Measurements from ENCODE around the gene CACNG5.

Gene CACNG5, protein sequence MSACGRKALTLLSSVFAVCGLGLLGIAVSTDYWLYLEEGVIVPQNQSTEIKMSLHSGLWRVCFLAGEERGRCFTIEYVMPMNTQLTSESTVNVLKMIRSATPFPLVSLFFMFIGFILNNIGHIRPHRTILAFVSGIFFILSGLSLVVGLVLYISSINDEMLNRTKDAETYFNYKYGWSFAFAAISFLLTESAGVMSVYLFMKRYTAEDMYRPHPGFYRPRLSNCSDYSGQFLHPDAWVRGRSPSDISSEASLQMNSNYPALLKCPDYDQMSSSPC

DNA sequence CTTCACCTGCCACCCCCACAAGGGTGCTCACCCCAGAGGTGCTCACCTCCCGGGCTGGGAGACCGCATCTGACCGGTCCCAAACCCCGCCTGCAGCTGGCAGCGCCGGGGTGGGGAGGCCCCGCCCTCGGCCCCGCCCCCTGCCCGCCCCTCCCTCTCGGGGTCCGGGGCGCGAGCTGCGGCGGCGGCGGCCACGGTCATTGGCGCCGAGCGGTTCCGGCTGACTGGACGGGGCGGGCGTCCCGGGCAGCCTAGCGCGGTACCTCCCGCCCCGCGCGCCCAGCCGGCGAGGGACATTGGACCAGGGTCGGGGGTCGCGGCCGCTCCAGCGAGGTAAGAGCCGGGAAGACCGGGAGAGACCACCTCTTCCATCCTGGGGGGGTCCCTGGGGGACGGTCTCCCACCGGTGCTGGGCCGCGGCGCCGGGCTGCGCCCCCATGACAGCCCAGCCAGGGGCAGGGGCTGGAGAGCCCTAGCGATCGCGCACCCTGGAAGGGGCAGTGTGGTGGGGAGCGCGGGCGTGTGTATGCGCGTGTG is at the start of gene CACNG5:
Gene CACNG5 (plus strand): TSS at position 199 of the 536 bp plus-strand sequence. CDS start 42,216 bp downstream, outside the sequence.
- DNase-seq = no peak

DNA sequence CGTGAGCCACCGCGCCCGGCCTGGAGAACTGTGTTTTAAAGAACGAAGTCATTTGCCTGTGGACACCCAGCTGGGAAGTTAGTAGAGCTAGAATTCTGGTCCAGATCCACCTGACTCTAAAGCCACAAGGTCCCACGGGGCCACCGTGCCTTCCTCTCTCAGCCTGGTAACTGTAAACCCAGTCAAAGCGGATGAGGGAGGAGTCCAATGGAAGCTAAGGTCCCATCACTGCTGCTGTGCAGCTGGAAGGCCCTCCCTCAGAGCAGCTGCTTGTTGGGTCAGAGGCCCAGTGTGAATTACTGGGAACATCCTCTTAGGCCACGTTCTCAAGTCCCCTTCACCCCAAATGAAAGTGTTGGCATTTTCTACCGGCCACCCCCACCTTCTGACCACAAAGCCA is 48.8 kb upstream of the CACNG5 start:
- DNase-seq = no peak

DNA sequence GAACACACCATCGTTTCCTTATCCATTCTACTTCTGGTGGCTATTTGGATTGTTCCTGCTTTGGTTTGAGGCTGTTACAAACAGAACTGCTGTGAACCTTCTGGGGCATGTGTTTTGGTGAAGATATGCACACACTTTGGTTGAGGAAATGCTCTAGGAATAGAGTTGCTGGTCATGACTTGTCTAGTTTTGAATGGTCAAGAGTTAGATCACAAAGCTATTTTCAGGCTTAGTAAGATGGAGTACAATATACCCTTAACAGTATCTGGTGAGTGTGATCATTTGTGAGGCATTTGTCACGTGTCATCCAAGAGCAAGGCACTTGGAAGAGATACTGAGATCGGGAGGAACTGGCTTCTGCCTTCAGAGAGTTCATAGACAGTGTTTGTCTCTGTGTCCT is 47.0 kb upstream of the CACNG5 start:
- no peak for DNase-seq

DNA sequence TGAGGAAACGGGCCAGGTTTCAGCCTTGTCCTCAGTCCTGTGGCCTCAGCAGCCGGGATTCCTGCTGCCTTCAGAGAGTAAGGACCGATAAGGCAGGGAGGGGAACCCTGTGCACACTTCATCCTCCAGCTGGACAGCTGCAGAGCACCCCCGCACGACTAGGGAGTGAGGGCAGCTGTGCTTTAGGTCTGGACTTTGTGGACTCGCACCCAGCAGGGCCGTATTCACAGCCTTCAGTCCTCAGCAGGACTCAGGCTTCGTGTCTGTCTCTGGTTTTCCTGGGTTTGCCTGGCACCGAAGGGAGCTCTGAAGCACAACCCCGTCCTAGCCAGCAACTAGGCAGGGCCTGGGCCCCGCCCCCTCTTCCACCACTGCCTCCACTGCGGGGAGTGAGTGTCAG is 45.8 kb upstream of the CACNG5 start:
- no peak for DNase-seq

DNA sequence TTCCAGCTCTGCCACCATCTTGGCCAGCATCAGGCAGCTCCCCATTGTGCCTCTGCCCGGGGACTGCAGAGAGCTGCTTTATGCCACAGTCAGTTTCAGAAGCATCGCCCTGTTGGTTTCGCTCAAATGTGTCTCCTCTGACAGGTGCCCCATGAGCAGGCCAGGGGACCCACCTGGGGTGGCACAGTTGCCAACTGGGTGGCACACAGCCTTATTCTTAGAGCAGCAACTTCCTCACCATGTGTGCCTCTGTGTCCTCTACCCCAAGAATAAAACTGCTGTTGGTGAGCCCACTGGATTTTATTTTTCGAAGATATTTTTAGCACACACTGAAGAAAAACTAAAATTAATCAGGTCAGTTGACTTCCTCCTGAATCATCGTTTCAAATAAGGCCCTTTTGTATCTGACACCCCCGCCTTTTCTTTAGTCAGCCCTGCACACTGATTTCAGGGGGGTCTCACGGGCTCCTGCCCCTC is 44.9 kb upstream of the CACNG5 start:
- no peak for DNase-seq

DNA sequence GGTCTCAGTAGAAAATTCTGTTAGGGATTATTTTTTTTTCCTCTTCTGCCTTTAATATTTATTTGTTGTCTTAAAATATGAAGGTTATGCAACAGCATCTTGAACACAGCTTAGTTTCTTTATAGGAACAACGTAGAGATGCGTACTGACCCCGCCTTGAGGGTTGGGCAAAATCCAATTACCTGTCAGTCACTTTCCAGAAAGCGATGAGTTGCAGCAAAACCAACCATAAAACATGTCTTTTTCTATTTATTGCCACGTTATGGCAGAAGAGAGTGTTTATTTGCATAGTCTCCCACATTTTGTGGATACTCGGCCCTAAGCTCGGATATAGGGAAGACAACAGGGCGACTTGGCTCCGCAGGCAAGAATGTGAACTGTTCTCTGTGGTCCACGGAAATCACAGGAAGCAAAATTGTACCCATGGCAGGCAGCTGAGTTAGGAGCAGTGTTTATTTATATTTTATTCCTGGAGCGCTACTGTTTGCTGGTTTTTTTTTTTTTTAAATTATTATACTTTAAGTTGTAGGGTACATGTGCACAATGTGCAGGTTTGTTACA is 44.3 kb upstream of the CACNG5 start:
- no peak for DNase-seq

DNA sequence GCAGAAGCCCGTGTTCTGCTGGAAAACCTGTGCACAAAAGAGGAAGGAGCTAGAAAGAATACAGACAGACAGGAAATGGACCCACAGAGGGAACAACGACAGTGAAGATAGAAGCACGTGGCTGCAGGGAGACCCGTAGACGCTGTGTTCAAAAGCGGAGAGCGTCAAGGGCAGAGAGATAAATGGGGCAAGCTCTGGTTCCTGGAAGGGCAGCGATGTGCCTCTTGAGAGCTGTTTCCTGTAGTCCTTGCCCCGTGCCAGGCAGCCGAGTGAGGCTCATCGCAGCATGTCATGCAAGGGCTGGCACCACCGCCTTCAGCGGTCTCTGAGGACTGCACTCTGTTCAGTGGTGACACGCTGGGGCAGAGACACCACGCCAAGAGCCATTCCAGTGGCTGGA is 43.6 kb upstream of the CACNG5 start:
- no peak for DNase-seq

GRCh38 chr17:66793814-66794213 is 41.1 kb upstream of the CACNG5 start:
- DNase-seq = no peak

GRCh38 chr17:66795486-66795885 is 39.4 kb upstream of the CACNG5 start:
- no peak for DNase-seq

DNA sequence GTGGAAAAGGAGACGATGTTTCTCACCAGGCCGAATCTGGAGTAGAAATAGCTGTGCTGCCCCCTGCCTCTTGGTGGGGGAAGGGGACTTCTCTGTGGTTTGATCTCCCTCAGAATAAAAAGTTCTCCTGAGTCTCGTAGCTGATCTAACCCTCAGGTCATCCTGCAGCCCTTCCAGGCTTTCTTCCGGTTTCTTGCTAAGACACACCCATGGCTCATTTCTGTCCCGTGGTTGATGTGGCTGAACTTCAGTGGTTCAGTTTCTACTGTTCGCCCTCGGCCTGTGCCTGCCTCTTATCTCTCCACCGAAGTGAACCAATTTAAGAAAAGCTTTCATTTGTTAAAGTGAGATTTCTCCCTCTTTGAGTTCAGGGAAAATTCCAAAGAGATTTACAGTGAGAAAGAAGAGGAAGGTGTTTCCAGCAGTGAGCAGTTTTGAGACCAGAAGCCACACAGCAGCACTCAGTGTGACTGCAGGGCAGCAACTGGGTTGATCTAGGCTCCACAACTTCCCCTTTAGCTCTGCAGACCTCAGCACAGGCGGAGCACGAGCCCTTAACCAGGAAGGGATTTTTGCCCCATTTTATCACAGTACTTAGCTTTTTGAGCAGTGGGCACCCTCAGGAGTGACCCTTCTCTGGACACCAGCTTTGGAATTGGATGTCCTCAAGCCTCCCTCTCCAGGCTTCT is 34.9 kb upstream of the CACNG5 start:
- DNase-seq = no peak

DNA sequence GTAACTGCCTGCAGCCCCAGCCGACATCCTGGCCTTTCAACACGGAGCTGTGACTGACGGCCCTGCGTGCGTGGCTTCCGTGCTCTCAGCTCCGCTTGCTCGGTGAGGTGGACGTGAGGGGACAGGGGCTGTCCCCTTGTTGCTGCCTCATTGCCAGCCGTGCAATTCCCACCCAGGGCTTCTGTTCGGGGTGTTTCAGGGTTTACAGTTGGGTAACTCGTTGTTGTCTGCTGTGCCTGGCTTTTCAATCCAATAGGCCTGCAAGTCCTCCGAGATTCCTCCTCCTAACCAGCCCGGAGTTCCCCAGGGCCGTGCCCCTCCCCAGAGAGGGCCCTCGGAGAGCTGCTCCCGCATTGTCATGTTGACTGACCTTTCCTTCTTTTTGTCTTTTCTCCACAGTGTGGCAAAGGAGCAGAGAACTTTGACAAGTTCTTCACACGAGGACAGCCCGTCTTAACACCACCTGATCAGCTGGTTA is 31.4 kb upstream of the CACNG5 start:
- DNase-seq = no peak

DNA sequence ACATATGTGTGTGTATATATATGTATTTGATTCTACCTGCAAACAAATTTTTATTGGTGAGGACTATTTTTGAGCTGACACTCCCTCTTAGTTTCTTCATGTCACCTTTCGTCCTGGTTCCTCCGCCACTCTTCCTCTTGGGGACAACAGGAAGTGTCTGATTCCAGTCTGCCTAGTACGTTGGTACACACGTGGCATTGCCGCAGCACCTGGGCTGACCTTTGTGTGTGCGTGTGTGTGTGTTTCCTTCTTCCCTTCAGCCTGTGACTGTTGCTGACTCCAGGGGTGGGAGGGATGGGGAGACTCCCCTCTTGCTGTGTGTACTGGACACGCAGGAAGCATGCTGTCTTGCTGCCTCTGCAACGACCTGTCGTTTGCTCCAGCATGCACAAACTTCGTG is 29.4 kb upstream of the CACNG5 start:
- DNase-seq = no peak

GRCh38 chr17:66807182-66807581 is 27.7 kb upstream of the CACNG5 start:
- DNase-seq = no peak

GRCh38 chr17:66809408-66809807 is 25.5 kb upstream of the CACNG5 start:
- DNase-seq = no peak

DNA sequence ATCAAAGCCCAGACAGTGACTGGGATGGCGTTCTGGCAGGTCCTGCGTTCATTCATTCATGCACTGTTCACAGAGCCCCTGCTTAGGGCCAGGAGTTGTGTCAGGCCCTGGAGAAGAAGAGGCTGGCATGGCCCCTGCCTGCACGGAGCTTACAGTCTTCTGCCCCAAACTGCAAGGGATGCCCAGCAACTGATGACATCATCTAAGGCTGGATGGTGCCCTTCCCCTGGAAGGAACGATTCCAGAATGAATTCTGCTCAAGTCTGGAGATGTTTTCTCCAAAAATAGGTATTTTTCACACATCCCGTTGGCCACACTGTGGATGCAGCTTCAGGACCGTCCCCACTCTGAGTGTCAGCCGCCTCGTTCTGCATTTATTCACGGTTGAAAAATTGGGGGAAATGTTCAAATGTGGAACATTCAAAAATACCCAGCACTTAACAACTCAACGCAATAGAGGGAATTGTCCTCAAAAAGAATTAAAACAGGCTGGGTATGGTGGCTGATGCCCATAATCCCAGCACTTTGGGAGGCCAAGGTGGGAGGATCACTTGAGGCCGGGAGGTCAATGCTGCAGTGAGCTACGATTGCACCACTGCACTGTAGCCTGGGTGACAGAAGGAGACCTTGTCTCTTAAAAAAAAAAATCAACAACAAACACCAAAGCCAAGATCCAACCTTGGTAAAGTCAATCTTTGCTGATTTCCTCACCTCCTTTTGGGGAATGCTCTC is 23.8 kb upstream of the CACNG5 start:
- DNase-seq = no peak

DNA sequence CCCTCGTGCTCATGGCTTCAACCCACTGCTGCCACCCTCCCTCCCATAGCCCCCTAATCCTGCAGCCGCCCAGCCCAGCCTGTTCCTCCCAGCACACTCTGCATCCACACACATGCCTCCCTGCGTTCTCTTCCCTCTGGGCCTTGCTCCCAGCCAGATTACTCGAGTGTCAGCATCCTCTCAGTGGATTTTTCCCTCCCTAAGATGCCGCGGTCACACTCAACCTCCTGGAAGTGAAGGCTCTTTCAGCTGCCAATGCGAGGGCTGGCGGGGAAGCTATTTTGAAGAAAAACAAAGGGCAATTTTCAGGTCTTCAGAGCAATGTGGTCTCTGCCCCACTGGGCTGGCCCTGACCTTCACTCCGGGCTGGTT is 23.2 kb upstream of the CACNG5 start:
- no peak for DNase-seq

- no peak for DNase-seq
Measured at GRCh38 chr17:66812571-66812970, 22.3 kb upstream of the CACNG5 start.

DNA sequence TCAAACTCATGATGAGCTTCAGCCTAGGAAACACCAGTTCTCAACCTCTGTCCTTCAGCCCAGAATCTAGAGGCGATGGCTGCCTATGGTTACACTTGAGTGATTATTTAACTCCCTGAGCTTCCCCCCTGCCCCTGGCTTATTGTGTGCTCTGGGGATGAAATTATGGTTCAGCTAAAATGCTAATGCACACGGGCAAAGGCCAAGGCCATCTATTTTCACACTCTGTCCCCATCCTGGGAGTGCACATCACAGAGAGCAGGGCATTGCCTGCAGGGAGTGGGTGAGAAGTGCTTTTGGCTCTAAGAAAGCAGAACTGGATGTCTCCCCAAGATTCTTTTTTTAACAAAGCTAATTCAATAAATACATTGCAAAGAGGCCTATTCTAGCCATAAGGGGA is 21.6 kb upstream of the CACNG5 start:
- DNase-seq = no peak

DNA sequence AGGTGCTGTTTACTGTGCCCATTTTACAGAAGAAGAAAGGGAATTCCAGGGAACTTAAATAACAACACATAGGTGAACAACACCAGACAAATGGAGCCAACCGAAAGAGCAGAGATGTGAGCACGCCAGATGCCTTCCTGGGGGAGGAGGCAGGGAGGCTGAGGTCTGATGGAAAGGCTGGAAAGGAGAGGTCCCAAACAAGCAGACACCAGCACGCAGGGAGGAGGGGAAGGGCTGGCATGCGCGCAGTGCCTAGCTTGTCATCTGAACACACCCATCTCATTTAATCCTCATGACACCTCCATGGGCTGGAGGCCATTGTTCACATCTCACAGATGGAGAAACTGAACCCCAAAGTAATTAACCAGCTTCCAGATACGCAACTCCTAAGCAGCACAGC is 20.9 kb upstream of the CACNG5 start:
- no peak for DNase-seq

DNA sequence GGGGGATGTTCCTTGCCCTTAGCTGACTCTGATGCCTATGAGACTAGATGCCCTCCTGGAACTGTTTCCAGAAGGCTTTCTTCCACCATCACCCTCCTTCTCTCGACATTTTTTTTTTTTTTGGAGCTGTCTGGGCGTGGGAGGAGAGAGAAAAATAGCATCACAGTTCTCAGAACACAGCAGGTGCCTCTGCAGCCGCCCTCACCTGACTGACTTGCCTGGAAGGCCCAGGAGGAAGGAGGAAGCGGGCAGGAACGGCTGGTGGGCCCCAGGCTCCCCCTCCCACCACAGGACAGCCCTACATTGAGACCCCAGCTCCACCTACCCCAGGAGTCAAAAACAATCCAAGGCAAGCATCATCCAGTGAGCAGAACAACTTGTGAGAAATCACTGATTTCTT is 20.3 kb upstream of the CACNG5 start:
- DNase-seq = no peak

- DNase-seq = no peak
Measured at GRCh38 chr17:66817750-66818149, 17.2 kb upstream of the CACNG5 start.

DNA sequence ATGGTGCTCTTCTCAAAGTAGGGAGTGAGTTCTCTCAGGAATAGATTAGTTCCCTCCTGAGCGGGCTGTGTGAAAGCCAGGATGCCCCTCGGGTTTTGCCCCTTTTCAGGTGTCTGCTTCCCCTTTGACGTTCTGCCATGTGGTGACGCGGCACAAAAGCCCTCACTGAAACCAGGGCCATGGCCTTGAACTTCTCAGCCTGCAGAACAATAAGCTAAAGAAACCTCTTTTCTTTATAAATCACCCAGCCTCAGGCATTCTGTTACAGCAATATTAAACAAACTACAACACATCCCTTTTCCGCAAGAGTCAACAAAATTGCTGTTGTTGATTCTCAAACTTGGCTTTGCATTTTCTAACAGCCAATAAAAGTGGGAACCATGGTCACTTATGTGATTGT is 15.5 kb upstream of the CACNG5 start:
- DNase-seq = no peak

- no peak for DNase-seq
Measured at GRCh38 chr17:66822009-66822408, 12.9 kb upstream of the CACNG5 start.
